ENCODE data around the gene B3GNT7.
"Not testable (repeated sequence)": the region's sequence is repeated elsewhere in the genome, so short reads cannot be mapped to it uniquely, and the experiment has no call there.

The B3GNT7 gene, protein sequence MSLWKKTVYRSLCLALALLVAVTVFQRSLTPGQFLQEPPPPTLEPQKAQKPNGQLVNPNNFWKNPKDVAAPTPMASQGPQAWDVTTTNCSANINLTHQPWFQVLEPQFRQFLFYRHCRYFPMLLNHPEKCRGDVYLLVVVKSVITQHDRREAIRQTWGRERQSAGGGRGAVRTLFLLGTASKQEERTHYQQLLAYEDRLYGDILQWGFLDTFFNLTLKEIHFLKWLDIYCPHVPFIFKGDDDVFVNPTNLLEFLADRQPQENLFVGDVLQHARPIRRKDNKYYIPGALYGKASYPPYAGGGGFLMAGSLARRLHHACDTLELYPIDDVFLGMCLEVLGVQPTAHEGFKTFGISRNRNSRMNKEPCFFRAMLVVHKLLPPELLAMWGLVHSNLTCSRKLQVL

DNA sequence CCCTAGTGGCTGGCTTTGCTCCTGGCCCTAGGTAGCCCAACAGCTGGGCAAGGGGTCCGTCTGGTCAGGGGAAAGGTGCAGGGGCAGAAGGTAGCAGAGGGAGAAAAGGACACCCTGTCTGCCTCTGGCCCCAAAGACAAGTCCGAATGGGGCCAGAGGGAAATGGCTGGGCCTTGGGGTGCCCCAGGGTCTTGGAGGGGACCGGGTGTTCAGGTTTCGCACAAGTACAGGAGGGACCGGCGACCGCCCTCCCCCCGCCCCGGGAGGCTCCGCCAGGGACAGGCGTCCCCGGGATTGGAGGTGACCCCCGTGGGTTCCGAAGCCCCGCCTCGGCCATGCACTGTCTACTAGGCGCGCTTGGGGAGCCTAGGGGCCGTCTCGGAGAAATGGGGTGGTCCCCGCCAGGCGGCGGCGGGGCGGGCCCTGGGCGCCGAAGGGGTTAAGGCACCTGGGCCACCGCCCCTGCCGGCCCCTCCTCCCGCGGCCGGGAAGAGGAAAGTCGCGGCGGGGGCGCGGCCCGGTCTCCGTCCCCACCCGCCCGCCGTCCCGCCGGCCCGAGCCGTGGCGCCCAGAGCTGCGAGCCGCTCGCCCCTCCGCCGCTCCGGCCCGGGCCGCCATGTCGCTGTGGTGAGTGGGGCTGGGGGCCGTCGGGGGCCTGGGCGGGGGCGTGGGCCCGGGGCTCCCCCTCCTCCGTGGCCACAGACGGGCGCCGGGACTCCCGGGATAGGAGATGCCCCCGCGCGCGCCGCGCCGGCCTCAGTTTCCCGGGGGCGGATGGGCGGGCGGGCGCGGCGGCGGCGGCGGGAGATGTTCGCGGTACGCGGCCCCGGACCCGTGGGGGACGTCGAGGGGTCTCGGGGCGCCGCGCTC lies at the start of gene B3GNT7:
Gene B3GNT7 (plus strand): TSS at position 523 of the 870 bp plus-strand sequence. CDS start 94 bp downstream, at position 617.
- DNase-seq = peak in 1 of 2 experiments; percentile 20

GRCh38 chr2:231347081-231347480 lies 48.4 kb upstream of the B3GNT7 start:
- DNase-seq = no peak

GRCh38 chr2:231347638-231348037 lies 47.9 kb upstream of the B3GNT7 start:
- no peak for DNase-seq

- DNase-seq = no peak
Observed at GRCh38 chr2:231348173-231348572, 47.3 kb upstream of the B3GNT7 start.

DNA sequence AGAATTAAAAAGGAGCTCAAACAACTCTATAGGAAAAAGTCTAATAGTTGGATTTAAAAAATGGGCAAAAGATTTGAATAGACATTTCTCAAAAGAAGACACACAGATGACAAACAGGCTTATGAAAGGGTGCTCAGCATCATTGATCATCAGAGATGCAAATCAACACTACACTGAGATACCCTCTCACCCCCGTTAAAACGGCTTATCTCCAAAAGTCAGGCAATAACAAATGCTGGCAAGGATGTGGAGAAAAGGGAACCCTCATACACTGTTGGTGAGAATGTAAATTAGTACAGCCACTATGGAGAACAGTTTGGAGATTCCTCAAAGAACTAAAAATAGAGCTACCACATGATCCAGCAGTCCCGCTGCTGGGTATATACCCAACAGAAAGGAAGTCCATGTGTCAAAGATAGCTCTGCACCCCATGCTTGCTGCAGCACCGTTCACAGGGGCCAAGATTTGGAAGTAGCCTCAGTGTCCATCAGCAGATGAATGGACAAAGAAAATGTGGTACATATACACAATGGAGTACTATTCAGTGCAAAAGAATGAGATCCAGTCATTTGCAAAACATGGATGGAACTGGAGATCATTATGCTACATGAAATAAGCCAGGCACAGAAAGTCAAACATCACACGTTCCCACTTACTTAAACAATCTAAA lies 46.7 kb upstream of the B3GNT7 start:
- DNase-seq = no peak

- DNase-seq = not testable (repeated sequence)
Observed at GRCh38 chr2:231349374-231349735, 46.2 kb upstream of the B3GNT7 start.

DNA sequence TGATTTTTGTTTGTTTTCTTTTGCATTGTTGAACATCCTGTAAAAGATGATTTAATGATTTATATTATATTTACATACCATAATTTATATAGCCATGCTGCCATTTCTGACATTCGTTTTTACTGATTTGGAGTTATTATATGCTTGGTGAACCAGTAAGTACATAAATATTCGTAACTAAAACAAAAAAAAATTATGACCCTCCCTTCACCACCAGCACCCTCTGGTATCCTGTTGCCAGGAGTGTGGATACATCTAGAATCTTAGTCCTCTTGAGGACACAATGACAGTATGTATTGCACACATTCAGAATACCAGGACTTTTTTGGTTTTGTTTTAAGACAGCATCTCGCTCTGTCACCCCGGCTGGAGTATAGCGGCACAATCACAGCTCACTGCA lies 43.9 kb upstream of the B3GNT7 start:
- no peak for DNase-seq

DNA sequence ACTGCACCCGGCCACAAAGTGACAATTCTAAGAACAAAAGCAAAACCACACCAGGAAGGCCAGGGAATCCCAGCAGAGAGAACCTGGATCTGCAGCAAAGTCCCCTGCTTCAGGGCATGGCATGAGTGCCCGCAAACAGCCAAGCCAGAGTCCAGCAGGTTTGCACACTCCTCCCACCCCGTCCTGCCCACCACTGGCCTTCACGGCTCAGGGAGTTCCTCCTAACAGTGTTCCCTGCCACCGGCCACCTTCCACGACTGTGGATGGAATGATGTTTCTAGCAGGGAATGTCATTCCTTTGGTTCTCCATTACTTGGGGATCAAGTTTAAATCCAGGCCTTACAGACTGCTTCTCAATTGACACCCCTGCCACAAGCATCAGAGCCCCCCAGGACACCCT lies 42.0 kb upstream of the B3GNT7 start:
- no peak for DNase-seq

DNA sequence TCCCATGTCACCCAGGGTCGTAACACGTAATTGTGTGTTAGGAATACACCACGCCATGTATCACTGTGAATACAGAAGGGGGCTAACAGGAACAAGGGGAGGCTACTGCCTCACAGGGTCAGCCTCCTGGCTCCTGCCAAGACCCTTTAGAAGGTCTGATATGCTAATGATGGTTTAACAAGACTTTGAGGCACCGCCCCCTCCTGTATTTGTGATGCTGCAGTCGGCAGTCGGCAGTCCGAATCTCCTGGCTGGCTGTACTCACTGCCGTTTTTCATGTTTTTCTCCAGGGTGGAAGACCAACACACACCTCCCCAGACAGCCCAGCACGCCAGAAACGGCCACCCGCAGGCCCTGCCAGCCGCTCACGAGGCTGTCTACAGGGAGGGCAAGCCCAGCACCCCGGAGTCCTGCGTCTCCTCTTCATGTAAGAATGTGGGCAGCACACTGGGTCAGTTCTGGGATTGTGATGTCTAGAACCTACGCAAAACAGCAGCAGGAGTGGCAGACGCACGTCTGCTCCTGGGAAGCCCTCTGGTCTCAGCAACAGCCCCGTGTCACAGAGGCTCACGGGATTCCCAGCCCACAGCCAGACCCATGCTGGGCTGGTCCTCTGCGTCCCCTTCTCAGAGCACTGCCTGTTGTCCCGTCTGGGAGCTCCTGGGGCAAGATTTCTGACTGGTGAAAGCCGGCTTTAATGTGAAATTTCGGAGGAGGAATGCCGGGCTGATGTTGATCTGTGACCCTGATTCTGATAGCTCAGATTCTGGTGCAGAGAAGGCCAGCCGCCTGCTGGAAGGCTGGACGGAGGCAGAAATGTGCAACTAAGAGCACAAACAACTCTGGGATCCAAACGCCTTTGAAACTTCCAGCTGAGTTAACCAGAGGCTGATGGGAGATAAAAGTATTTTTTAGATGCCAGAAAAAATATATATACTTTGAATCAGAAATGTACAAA lies 39.7 kb upstream of the B3GNT7 start:
- no peak for DNase-seq

DNA sequence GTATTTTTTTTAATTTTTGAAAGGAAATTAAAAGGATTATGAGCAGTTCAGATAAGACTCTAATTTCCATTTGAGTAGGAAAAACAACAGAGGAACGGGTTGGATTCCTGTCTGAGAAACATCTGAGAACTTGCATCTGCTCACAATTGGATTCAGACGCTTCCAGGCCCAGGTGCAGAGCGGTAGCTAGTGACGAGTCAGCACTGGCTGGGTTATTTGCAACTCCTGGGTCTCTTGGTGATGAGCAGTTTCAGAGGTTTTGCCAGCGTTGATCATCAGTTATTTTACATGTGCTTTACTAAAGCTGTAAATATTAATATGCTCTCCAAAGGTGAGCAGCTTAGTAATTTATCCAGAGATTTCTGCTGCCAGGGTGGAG lies 39.1 kb upstream of the B3GNT7 start:
- DNase-seq = no peak

DNA sequence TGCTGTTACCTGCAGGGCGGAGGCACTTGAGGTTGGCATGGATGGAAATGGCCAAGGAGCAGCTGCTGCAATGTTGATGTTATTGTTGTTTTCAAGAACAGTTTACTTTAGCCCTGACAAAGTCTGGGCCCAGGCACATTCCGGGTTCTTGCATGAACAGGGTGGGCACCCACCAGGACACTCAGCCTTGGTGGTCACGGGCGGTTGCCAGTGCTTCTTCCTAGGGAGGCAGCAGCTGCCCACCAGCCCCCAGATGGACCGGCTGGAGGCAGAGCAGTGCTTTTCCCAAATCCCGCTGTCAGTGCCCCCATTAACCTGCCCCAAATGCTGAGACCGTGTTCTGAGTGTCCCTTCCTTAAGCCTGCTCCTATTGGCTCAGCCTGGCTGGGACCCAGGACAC lies 38.5 kb upstream of the B3GNT7 start:
- DNase-seq = no peak

GRCh38 chr2:231357931-231358330 lies 37.6 kb upstream of the B3GNT7 start:
- DNase-seq = no peak

GRCh38 chr2:231359441-231359840 lies 36.1 kb upstream of the B3GNT7 start:
- no peak for DNase-seq

DNA sequence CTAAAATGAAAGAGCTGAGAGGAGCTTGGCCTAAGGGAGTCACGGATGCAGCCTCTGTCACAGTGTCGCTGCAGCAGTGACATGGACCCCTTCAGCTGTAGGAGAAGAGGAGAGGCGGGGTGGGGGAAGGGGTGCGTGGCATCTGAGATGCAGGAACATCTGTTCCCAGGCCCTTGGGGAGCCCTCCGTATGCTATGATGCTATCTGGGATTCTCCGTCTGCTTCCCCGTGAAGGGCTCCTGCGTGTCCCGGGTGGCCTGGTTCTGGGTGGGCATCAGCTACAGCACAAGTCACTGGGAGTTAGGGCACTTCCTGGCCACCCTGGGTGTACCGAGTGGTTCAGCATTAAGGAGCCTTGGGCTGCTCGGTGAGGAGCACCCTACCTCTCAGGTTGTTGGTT lies 35.6 kb upstream of the B3GNT7 start:
- no peak for DNase-seq

GRCh38 chr2:231360401-231360800 lies 35.1 kb upstream of the B3GNT7 start:
- peak in 1 of 2 experiments; percentile 7 for DNase-seq

- no peak for DNase-seq
Observed at GRCh38 chr2:231360881-231361371, 34.6 kb upstream of the B3GNT7 start.

GRCh38 chr2:231361701-231362554 lies 33.6 kb upstream of the B3GNT7 start:
- DNase-seq = no peak

DNA sequence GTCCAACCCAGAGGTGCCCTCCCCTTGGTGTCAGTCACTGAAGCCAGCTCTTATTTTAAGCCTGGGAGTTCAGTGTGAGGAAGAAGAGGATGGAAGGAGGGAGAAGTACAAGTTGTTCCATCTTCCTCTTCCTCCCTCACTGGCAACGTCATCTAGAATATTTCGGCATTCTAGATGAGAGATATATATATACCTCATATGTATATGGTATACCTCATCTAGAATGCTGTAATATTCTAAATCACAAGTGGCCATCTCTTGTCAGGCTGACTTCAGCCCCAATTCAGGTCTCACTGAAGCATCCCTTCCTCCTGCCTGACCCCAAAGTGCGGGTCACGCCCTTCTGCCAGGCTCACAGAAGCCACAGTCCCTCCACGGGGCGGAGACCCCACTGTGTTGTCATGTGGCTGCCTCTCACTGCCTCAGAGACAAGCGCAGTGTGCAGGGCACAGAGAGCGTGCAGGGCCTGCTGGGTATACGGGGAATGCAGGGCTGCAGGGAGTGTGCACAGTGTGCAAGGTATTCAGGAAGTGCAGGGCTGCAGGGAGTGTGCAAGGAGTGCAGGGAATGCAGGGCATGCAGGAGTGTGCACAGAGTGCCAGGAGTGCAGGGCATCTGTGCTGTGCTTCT lies 32.8 kb upstream of the B3GNT7 start:
- no peak for DNase-seq

- DNase-seq = no peak
Observed at GRCh38 chr2:231364061-231364460, 31.4 kb upstream of the B3GNT7 start.

GRCh38 chr2:231364961-231365810 lies 30.3 kb upstream of the B3GNT7 start:
- DNase-seq = peak; percentile 68 to 74
